ENCODE data around the gene TDRD7. TPM values are rescaled to one million over a fixed set of nuclear protein-coding genes. Genes with fewer than 3 reads are reported as not detected.

Gene TDRD7
- total and polyA plus RNA-seq, 2 of the 8 experiments (the other 6 are each of a cell fraction or from before 2014, with no cell fraction given) = 1.2 to 2.3 TPM

GRCh38 chr9:97386733-97387503 is 25.0 kb upstream of the TDRD7 start (continued):
- TF ChIP-seq ATF2 (IDR thresholded peaks at IDR 0.05; ENCODE audit: low read length) = no peak
- no peak for TF ChIP-seq KDM5A (IDR thresholded peaks at IDR 0.05; ENCODE audit: low read length)
- TF ChIP-seq EP300 (IDR thresholded peaks at IDR 0.05; ENCODE audit: borderline replicate concordance in 1 of 2, low read depth in 2 of 2, low read length in 2 of 2) = no peak
- no peak for TF ChIP-seq TCF12 (IDR thresholded peaks at IDR 0.05; ENCODE audit: low read depth, low read length)
- no peak for TF ChIP-seq SP2 (IDR thresholded peaks at IDR 0.05; ENCODE audit: low read length)
- TF ChIP-seq SRF (IDR thresholded peaks at IDR 0.05; ENCODE audit: low read depth, low read length) = no peak
- no peak for TF ChIP-seq CEBPB (IDR thresholded peaks at IDR 0.05; ENCODE audit: low read depth, low read length)
- no peak for TF ChIP-seq RNF2 (IDR thresholded peaks at IDR 0.05; ENCODE audit: borderline replicate concordance, low read depth, low read length, missing control alignments, poor library complexity, severe bottlenecking)
- peak in 1 of 2 experiments; percentile 51; a peak in 1 of 4 replicates for TF ChIP-seq SIN3A (conservative IDR thresholded peaks at IDR 0.05 in 1 of 2, IDR thresholded peaks at IDR 0.05 in 1 of 2; ENCODE audit: low read depth in 1 of 2, low read length in 2 of 2)
- TF ChIP-seq KDM4A (IDR thresholded peaks at IDR 0.05; ENCODE audit: low read depth, low read length, severe bottlenecking) = no peak
- TF ChIP-seq POLR2AphosphoS5 (IDR thresholded peaks at IDR 0.05; ENCODE audit: low read depth, low read length) = no peak
- peak; percentile 25; the same call in 1 of the 2 replicates for TF ChIP-seq MAX (IDR thresholded peaks at IDR 0.05)
- TF ChIP-seq HDAC2 (IDR thresholded peaks at IDR 0.05; ENCODE audit: borderline replicate concordance in 1 of 2, low read depth in 2 of 2, low read length in 2 of 2) = no peak
- no peak for TF ChIP-seq BCL11A (IDR thresholded peaks at IDR 0.05; ENCODE audit: low read depth in 2 of 2, low read length in 2 of 2)
- no peak for TF ChIP-seq BRCA1 (IDR thresholded peaks at IDR 0.05; ENCODE audit: low read depth, low read length)
- TF ChIP-seq TEAD4 (IDR thresholded peaks at IDR 0.05; ENCODE audit: low read depth, low read length) = peak; percentile 88
- no peak for TF ChIP-seq FOSL1 (IDR thresholded peaks at IDR 0.05; ENCODE audit: insufficient read depth, low read depth, low read length)
- TF ChIP-seq NANOG (IDR thresholded peaks at IDR 0.05; ENCODE audit: insufficient read depth, low read depth, low read length, poor library complexity, severe bottlenecking) = no peak
- TF ChIP-seq TBP (IDR thresholded peaks at IDR 0.05; ENCODE audit: low read depth, low read length) = no peak
- TF ChIP-seq ASH2L (IDR thresholded peaks at IDR 0.05; ENCODE audit: low read length) = no peak
- no peak for TF ChIP-seq ZNF274 (IDR thresholded peaks at IDR 0.05; ENCODE audit: borderline replicate concordance, extremely low read depth, low read length)
- no peak; the same call in 1 of the 2 replicates for TF ChIP-seq KDM1A (IDR thresholded peaks at IDR 0.05; ENCODE audit: borderline replicate concordance, low read length)

Data from H1 (cell line).